Measurements from ENCODE around the gene PRKG1. TPM values are rescaled to one million over a fixed set of nuclear protein-coding genes. Genes with fewer than 3 reads are reported as not detected.

Gene PRKG1
- total and polyA plus RNA-seq, 12 donors: 3.8 to 48.1 (median 29.9) TPM

DNA sequence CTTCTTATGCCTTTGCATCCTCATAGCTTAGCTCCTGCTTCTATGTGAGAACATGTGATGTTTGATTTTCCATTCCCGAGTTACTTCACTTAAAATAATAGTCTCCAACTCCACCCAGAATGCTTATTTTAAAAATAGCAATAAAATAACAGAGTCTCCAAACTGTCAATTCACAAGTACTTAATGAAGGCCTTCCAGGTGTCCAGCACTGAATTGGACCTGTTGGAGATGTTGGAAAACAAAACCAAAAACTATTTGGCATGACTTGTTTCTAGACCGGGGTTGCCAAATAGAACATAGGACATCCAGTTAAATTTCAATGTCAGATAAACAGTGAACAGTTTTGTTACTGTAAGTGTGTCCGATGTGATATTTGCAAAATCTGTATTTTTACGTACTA is 1031.7 kb downstream of the PRKG1 start:
- ATAC-seq: no peak
- Histone ChIP-seq H3K36me3 (no peaks in the 10 kb centered on the region), H3K27ac (no peak overlapping the region), H3K9me3 (no peaks in the 10 kb centered on the region), H3K4me3 (no peak overlapping the region), H3K4me1 (no peaks in the 10 kb centered on the region), H3K27me3 (no peaks in the 10 kb centered on the region)
- TF ChIP-seq, protein P1, sequence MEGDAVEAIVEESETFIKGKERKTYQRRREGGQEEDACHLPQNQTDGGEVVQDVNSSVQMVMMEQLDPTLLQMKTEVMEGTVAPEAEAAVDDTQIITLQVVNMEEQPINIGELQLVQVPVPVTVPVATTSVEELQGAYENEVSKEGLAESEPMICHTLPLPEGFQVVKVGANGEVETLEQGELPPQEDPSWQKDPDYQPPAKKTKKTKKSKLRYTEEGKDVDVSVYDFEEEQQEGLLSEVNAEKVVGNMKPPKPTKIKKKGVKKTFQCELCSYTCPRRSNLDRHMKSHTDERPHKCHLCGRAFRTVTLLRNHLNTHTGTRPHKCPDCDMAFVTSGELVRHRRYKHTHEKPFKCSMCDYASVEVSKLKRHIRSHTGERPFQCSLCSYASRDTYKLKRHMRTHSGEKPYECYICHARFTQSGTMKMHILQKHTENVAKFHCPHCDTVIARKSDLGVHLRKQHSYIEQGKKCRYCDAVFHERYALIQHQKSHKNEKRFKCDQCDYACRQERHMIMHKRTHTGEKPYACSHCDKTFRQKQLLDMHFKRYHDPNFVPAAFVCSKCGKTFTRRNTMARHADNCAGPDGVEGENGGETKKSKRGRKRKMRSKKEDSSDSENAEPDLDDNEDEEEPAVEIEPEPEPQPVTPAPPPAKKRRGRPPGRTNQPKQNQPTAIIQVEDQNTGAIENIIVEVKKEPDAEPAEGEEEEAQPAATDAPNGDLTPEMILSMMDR (IDR thresholded peaks at IDR 0.05): no peak
- no peak for DNase-seq
- 72 to 78% methylated on average over 4 of the region's 4 CpGs for WGBS, 2 donors
- intact Hi-C loops (cut with DNase I): no loop called here

DNA sequence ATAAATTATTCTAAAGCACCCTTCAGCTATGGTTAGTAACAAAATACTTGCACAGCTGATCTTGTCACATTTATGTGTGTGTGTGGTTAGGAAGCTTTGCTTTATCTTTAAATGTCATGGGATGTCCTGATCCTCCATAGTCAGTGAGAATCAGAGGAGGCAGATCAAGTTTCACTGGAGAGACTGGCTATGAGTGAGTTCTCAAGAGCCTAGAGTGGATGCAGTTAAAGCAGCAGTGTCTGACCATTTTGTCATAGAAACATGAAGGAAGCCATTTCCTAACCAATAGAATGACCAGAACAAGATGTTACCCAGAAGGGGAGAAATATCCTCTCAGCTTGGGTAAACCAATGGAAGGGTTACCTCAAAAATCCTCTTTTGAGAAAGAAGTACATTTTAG is 1032.6 kb downstream of the PRKG1 start:
- Histone ChIP-seq H3K27me3 (no peaks in the 10 kb centered on the region), H3K4me3 (no peak overlapping the region), H3K9me3 (no peaks in the 10 kb centered on the region), H3K27ac (no peak overlapping the region), H3K4me1 (no peaks in the 10 kb centered on the region), H3K36me3 (no peaks in the 10 kb centered on the region)
- intact Hi-C loops (cut with DNase I): no loop called here
- no peak for DNase-seq
- TF ChIP-seq, protein P1 (IDR thresholded peaks at IDR 0.05): no peak
- no peak for ATAC-seq

DNA sequence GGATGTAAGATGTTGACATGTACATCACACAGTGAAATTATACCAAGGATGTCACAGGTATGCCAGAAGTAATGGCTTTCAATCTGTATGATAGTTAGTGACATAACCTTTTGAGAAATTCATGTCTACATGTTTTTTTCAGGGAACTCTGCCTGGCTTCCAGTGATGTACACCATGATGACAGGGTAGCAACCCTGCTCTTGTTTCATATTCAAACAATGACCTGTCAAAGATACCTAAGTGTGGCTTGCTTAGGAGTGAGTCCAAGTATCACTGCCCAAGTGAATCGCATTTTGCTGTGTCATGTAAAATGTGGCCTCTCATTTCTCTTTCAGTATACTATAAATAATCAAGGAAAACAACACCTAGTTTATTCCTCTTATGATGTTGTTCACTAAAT is 1033.9 kb downstream of the PRKG1 start:
- H3K36me3 ChIP-seq: no peaks in the 10 kb centered on the region
- H3K27ac ChIP-seq: no peak overlapping the region
- H3K27me3 ChIP-seq: no peaks in the 10 kb centered on the region
- peak in 4 of 8 donors; percentile 35 to 78 (median 56) for ATAC-seq
- no peak for DNase-seq
- intact Hi-C loops (cut with DNase I): no loop called here
- WGBS, 2 donors: 63 to 65% methylated on average over 1 of the region's 1 CpG
- no peak overlapping the region for H3K4me3 ChIP-seq
- peaks cover 0 to 5% (median 0%) of the 10 kb centered on the region in 9 donors for H3K4me1 ChIP-seq
- TF ChIP-seq, protein P1 (IDR thresholded peaks at IDR 0.05): no peak
- no peaks in the 10 kb centered on the region for H3K9me3 ChIP-seq

DNA sequence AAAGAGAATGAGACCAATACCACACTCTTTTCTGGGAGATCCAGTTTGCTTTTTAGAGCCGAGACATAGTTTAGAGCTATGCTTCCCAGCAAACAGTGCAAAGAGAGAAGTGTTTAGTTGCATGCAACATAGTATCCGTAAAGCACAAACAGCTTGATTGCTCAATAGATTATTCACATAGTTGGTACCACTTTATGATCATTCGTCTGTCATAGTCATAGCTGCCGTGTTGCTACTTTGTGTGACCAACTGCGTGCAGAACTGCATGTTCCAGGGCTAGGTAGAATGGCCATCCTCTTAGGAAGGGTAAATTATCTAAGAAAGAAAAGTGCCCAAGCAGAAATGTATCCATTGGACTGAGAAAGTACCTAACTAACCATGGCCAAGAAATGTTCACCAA is 1036.3 kb downstream of the PRKG1 start:
- Histone ChIP-seq H3K4me1 (peaks cover 0 to 5% (median 0%) of the 10 kb centered on the region in 9 donors), H3K4me3 (no peak overlapping the region), H3K27me3 (no peaks in the 10 kb centered on the region), H3K36me3 (no peaks in the 10 kb centered on the region), H3K9me3 (peaks cover 0 to 3% (median 0%) of the 10 kb centered on the region in 11 donors), H3K27ac (no peak overlapping the region)
- ATAC-seq: no peak
- TF ChIP-seq, protein P1 (IDR thresholded peaks at IDR 0.05): no peak
- intact Hi-C loops (cut with DNase I): no loop called here
- no peak for DNase-seq
- 90 to 94% methylated on average over 5 of the region's 5 CpGs for WGBS, 2 donors
